ELR (cell line): ENCODE measurements around the gene RBM33.

Experiments used
- DNase-seq: peaks from one replicate; pipeline ENCODE4 v3.0.0-alpha.2; 2015; ENCODE audit warnings: low read depth

Gene RBM33

GRCh38 chr7:155797262-155798250 lies 153.1 kb downstream of the RBM33 start:
- DNase-seq, result no peak

- no peak for DNase-seq
Measured at GRCh38 chr7:155798673-155799439, 154.4 kb downstream of the RBM33 start.

GRCh38 chr7:155799514-155799913 lies 155.1 kb downstream of the RBM33 start:
- no peak for DNase-seq

GRCh38 chr7:155800301-155800700 lies 155.8 kb downstream of the RBM33 start:
- no peak for DNase-seq

- no peak for DNase-seq
Measured at GRCh38 chr7:155800741-155801267, 156.3 kb downstream of the RBM33 start.

GRCh38 chr7:155802291-155802690 lies 157.8 kb downstream of the RBM33 start:
- no peak for DNase-seq

- no peak for DNase-seq
Measured at GRCh38 chr7:155802906-155803417, 158.5 kb downstream of the RBM33 start.

- DNase-seq, result no peak
Measured at GRCh38 chr7:155803418-155804376, 159.2 kb downstream of the RBM33 start.

- DNase-seq, result no peak
Measured at GRCh38 chr7:155804431-155804831, 160.0 kb downstream of the RBM33 start.

GRCh38 chr7:155804897-155805825 lies 160.7 kb downstream of the RBM33 start:
- DNase-seq, result peak; percentile 63

GRCh38 chr7:155805826-155806095 lies 161.3 kb downstream of the RBM33 start:
- no peak for DNase-seq

GRCh38 chr7:155806096-155806871 lies 161.8 kb downstream of the RBM33 start:
- DNase-seq, result no peak

GRCh38 chr7:155807065-155807671 lies 162.7 kb downstream of the RBM33 start:
- DNase-seq, result no peak

- DNase-seq, result no peak
Measured at GRCh38 chr7:155807789-155808548, 163.5 kb downstream of the RBM33 start.

- no peak for DNase-seq
Measured at GRCh38 chr7:155808549-155809331, 164.3 kb downstream of the RBM33 start.

- DNase-seq, result no peak
Measured at GRCh38 chr7:155809332-155809946, 165.0 kb downstream of the RBM33 start.
